Upper lobe of left lung (tissue), 4 donors: ENCODE results near the gene RHOB.

Experiments used
- POLR2A ChIP-seq, 4 donors: fragments of 450-650 bp; IDR thresholded peaks; one replicate each; pipeline ENCODE4 v1.5.1; 2016 to 2017; ENCODE audit warnings: antibody characterized with exemption in 4 of 4, mild to moderate bottlenecking in 2 of 4
- TF ChIP-seq, protein P1 (sequence below), 6 experiments: fragments of 450-650 bp in 4 of 6; fragments of 200-600 bp in 2 of 6; sonication (generic) in 2 of 6; IDR thresholded peaks; one replicate each; pipeline ENCODE4 v1.5.1; 2016 to 2019; ENCODE audit warnings: antibody characterized with exemption in 6 of 6

DNA sequence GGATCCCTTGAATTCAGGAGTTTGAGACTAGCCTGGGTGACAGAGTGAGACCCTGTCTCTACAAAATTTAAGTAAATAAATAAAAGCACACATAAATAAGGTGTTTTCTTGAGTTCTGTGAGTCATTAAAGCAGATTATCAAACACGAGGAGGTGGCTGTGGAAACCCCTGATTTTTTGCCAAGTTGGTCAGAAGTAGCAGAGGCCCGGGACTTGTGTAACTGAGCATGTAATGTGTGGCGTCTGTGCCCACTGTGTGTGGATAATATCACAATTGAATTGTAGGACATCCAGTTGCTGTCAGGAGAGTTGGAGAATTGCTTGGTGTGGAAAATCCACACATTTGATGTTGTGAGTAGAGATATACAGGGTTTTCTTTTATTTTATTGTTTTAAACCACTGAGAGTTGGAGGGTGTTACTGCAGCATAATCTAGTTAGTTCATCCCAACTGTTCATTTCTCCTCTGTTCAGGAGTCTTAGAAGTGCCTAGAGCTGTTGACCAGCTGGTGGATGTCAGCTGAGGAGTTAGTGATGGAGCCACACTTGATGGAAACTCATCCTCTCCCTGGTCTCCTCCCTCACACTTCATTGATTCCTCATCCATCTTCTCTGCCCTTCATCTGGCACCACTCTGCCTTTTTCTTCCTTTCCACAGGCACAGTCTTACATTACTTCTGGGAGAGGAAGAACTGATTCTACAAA is 45.9 kb upstream of the RHOB start:
- TF ChIP-seq, protein P1, sequence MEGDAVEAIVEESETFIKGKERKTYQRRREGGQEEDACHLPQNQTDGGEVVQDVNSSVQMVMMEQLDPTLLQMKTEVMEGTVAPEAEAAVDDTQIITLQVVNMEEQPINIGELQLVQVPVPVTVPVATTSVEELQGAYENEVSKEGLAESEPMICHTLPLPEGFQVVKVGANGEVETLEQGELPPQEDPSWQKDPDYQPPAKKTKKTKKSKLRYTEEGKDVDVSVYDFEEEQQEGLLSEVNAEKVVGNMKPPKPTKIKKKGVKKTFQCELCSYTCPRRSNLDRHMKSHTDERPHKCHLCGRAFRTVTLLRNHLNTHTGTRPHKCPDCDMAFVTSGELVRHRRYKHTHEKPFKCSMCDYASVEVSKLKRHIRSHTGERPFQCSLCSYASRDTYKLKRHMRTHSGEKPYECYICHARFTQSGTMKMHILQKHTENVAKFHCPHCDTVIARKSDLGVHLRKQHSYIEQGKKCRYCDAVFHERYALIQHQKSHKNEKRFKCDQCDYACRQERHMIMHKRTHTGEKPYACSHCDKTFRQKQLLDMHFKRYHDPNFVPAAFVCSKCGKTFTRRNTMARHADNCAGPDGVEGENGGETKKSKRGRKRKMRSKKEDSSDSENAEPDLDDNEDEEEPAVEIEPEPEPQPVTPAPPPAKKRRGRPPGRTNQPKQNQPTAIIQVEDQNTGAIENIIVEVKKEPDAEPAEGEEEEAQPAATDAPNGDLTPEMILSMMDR (IDR thresholded peaks at IDR 0.05): no peak
- no peak for TF ChIP-seq POLR2A (IDR thresholded peaks at IDR 0.05)
